Breast epithelium (tissue), 4 donors: Measurements from ENCODE around the gene SNPH. TPM values are rescaled to one million over a fixed set of nuclear protein-coding genes. Genes with fewer than 3 reads are reported as not detected.
A peak's percentile ranks its signal among the peaks of the same experiment; 100 is the strongest.

Source experiments
- DNase-seq, 2 donors: peaks; one replicate each; pipeline ENCODE4 v3.0.0-alpha.2; 2019; ENCODE audit warnings: low spot score in 2 of 2
- H3K27ac ChIP-seq, 2 donors: fragments of 200-600 bp; sonication (generic) in 1 of 2; one replicate each; pipeline ENCODE4 v1.5.1; 2016 to 2019; ENCODE audit warnings: mild to moderate bottlenecking in 1 of 2
- H3K27me3 ChIP-seq, 2 donors: fragments of 200-600 bp; sonication (generic) in 1 of 2; one replicate each; pipeline versions ENCODE4 v1.5.1 to v1.6.0; 2017 to 2019; ENCODE audit warnings: control low read depth in 1 of 2, mild to moderate bottlenecking in 1 of 2
- H3K36me3 ChIP-seq: fragments of 200-600 bp; one replicate; pipeline ENCODE4 v1.5.1; 2019
- H3K4me1 ChIP-seq, 2 donors: fragments of 200-600 bp; sonication (generic); one replicate each; pipeline ENCODE4 v1.5.1; 2016 to 2019; ENCODE audit warnings: control low read depth in 1 of 2
- H3K4me3 ChIP-seq, 3 donors: fragments of 200-600 bp; sonication (generic); 1 replicate in 2 of 3; 2 replicates in 1 of 3; pipeline ENCODE4 v1.5.1; 2016 to 2019; ENCODE audit warnings: mild to moderate bottlenecking in 3 of 3, moderate library complexity in 2 of 3
- H3K9me3 ChIP-seq, 2 donors: fragments of 200-600 bp; sonication (generic) in 1 of 2; one replicate each; pipeline ENCODE4 v1.5.1; 2016 to 2019; ENCODE audit warnings: control low read depth in 1 of 2
- POLR2A ChIP-seq: fragments of 450-650 bp; IDR thresholded peaks from one replicate; pipeline ENCODE4 v1.6.1; 2016; ENCODE audit warnings: antibody characterized with exemption, mild to moderate bottlenecking, moderate library complexity
- POLR2AphosphoS5 ChIP-seq, 3 donors: sonication (generic); formaldehyde crosslinking; IDR thresholded peaks; one replicate each; pipeline ENCODE4 v1.6.1; 2017; ENCODE audit warnings: antibody characterized with exemption in 3 of 3
- intact Hi-C: fragments of 100-400 bp; cut with DNase I; formaldehyde crosslinking; loops from one replicate; pipeline ENCODE4 v1.15.1; 2023; ENCODE audit warnings: low total_unique reads
- total RNA-seq, 3 donors: library from RNA; depleted of rRNA; stranded (reverse); fragments of >200 nt; gene quantifications; one replicate each; pipeline ENCODE4 v1.1.0, GENCODE V29; 2016
- TF ChIP-seq, protein P1 (sequence below), 3 donors: fragments of 450-650 bp; IDR thresholded peaks; one replicate each; pipeline ENCODE4 v1.5.1; 2016 to 2017; ENCODE audit warnings: antibody characterized with exemption in 3 of 3, mild to moderate bottlenecking in 3 of 3, moderate library complexity in 3 of 3

SNPH gene
- total RNA-seq, 3 donors from 2014 or later, result 2.3 to 4.0 (median 3.5) TPM

DNA sequence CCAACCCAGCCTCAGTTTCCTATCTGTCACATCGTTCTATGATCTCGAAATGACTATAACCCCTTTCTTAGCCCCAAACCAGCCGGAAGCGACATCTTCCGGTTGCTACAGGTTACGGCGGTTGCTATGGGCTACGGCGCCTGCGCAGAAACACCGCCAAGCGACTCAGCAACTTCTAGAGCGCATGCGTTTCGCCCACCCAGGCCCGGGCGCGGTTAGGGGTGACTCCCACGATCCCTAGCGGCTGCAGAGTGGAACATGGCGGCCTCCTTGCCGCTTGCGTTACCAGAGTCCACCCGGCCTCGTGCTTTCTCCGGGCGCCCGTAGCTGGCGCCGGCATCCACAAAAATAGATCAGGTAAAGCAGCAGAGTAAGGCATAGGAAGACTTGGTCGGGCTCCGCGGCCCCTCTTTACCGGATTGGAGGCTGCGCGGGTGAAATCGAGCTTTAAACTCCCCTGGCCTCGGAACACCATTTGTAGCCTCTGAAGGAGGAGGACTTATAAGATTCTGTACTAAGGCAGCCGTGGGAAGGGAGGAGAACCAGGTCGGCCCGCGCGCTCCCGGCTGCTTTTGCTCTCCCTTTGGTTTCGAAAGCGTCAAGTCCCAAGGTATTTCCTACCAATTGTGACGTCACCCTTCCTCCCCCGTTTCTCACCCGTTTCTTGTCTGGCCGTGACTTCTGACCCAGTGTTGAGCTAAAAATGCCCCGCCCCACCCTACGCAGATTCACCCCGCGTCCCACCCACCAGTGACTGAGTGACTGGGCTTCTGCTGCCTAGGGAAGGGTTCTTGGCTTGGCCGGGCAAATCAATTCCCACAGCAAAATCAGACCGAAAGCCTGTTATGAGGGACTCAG is 59.3 kb downstream of the SNPH start:
- no peaks in the 10 kb centered on the region for H3K9me3 ChIP-seq
- peaks cover 0 to 27% of the 10 kb centered on the region in 2 donors for H3K4me1 ChIP-seq
- H3K27ac ChIP-seq, result peak overlapping the region; percentile 98 to 99
- intact Hi-C loops, result loop anchor here (5.0 kb wide), 1 partner anchor 67 kb away; the partner anchor contains the start of gene FKBP1A
- no peaks in the 10 kb centered on the region for H3K27me3 ChIP-seq
- H3K36me3 ChIP-seq, result no peaks in the 10 kb centered on the region
- DNase-seq, result peak; percentile 93
- TF ChIP-seq POLR2A (peak; percentile 90), POLR2AphosphoS5 (IDR thresholded peaks at IDR 0.05) (peak; percentile 88 to 94 (median 89))
- TF ChIP-seq, protein P1, sequence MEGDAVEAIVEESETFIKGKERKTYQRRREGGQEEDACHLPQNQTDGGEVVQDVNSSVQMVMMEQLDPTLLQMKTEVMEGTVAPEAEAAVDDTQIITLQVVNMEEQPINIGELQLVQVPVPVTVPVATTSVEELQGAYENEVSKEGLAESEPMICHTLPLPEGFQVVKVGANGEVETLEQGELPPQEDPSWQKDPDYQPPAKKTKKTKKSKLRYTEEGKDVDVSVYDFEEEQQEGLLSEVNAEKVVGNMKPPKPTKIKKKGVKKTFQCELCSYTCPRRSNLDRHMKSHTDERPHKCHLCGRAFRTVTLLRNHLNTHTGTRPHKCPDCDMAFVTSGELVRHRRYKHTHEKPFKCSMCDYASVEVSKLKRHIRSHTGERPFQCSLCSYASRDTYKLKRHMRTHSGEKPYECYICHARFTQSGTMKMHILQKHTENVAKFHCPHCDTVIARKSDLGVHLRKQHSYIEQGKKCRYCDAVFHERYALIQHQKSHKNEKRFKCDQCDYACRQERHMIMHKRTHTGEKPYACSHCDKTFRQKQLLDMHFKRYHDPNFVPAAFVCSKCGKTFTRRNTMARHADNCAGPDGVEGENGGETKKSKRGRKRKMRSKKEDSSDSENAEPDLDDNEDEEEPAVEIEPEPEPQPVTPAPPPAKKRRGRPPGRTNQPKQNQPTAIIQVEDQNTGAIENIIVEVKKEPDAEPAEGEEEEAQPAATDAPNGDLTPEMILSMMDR (IDR thresholded peaks at IDR 0.05), result peak in 2 of 3 donors; percentile 59 to 63
- peak overlapping the region; percentile 76 to 88 (median 85) for H3K4me3 ChIP-seq

DNA sequence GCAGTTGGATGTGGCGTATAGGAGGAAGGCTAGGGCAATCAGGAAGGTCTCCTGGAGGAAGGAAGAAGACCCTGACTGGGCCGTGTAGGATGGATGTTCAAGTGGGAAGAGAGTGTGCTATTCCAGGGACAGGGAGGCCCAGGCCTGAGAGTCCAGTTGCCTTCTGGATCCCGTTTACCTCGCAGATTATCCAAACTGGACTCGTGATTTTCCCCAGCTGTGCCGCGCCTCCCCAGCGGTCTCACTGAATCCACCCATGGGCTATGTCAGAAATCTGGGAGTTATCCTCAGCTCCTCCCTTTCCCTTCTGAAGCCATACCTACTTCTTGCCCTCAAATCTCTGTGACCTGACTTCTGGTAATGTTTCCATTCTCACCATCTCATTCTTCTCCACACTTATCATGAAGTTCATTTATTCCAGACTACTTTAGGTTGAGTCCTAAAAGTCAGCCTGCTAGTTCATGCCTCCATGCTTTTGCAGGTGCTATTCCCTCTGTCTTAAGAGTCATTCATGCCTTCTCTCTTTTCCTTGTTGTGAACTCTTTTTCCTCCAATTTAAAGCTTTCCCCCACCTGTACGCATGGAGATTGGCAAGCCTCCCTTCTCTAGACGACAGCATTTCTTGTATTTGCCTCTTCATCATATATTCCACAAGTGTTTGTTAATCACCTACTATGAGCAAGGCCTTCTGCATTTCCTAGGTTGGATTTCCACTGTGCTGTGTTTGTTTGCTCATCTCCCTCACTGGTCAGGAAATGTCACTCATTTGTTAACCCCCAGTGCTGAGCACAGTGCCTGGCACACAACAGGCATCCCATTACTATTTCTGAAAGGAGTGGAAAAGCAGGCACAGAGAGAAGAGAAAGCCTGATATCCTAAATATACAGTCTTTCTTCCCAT is 60.2 kb downstream of the SNPH start:
- intact Hi-C loops, result loop anchor here (5.0 kb wide), 1 partner anchor 66 kb away; the partner anchor contains the start of gene FKBP1A
- Histone ChIP-seq H3K4me3 (peak overlapping the region; percentile 76 to 88 (median 85)), H3K36me3 (no peaks in the 10 kb centered on the region), H3K27ac (peak overlapping the region; percentile 98 to 99), H3K27me3 (no peaks in the 10 kb centered on the region), H3K9me3 (no peaks in the 10 kb centered on the region), H3K4me1 (peaks cover 0 to 27% of the 10 kb centered on the region in 2 donors)
- TF ChIP-seq POLR2A (no peak), POLR2AphosphoS5 (IDR thresholded peaks at IDR 0.05) (no peak)
- TF ChIP-seq, protein P1 (IDR thresholded peaks at IDR 0.05), result no peak
- peak in 1 of 2 donors; percentile 4 for DNase-seq

DNA sequence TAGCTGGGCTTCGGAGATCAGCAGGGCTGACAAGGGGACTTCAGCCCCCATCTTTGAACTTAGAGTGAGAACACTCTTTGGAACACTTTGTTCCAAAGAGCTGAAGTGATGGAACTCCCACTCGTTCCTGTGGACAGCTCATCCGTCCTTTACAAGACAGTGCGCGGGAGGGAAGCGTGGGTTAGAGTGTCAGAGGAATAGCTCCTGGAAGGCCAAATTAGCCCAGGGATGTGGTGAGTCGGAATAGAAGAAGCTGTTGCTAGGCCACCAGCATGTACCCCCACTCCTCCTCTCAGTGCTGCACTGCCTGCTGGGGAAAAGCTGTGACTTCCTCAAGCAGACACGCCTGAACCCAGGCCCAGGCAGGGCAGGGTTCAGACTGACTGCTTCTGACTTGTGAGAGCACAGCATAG is 61.2 kb downstream of the SNPH start:
- H3K4me1 ChIP-seq, result peaks cover 0 to 27% of the 10 kb centered on the region in 2 donors
- no peak overlapping the region for H3K4me3 ChIP-seq
- no peaks in the 10 kb centered on the region for H3K9me3 ChIP-seq
- no peaks in the 10 kb centered on the region for H3K27me3 ChIP-seq
- TF ChIP-seq, protein P1 (IDR thresholded peaks at IDR 0.05), result no peak
- TF ChIP-seq POLR2AphosphoS5 (IDR thresholded peaks at IDR 0.05) (no peak), POLR2A (no peak)
- intact Hi-C loops, result loop anchor here (5.0 kb wide), 1 partner anchor 65 kb away; the partner anchor contains the start of gene FKBP1A
- peak in 1 of 2 donors; percentile 18 for DNase-seq
- H3K27ac ChIP-seq, result peak overlapping the region; percentile 98 to 99
- H3K36me3 ChIP-seq, result no peaks in the 10 kb centered on the region

DNA sequence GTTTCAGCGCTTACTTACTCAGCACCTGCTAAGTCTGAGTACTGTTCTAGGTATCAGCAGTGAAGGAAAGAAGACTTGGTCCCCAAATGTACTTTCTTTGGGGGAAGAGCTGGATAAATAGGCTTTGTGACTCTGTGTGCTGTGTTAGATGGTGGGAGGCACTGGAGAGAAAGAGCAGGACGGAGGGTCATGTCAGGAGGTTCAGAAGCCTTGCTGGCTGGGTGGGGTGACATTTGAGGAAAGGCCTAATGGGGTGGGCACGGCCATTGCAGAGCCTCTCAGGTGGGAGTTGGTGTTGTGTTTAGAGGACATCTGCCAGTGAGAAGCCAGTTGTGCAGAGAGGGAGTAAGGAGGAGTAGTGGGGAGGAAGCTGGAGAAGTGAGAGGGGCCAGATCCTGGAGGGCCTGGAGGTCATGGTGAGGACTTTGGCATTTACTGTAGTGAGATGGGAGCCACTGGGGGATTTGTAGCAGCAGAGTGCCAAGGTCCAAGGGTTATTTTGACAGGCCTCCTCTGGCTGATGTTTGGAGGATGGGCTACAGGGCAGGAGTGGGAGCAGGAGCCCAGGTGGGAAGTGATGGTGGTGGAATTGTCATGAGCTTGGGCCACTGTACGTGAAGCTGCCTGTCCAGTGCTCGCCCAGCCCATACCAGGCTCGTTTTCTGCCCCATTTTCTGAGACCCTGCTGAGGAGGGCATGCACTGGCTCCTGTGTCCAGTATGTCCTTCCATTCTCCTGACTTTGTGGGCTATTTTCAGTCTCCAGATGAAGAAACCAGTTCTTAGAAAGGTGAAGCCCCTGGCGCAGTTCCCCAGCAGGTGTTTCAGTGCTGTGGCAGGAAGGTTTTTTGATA is 62.0 kb downstream of the SNPH start:
- H3K27me3 ChIP-seq, result no peaks in the 10 kb centered on the region
- TF ChIP-seq, protein P1 (IDR thresholded peaks at IDR 0.05), result no peak
- TF ChIP-seq POLR2AphosphoS5 (IDR thresholded peaks at IDR 0.05), result no peak
- TF ChIP-seq POLR2A, result no peak
- intact Hi-C loops, result loop anchor here (5.0 kb wide), 1 partner anchor 64 kb away; the partner anchor contains the start of gene FKBP1A
- no peaks in the 10 kb centered on the region for H3K36me3 ChIP-seq
- peak in 1 of 2 donors; percentile 17 for DNase-seq
- no peaks in the 10 kb centered on the region for H3K9me3 ChIP-seq
- H3K4me3 ChIP-seq, result peak overlapping the region in 2 of 3 donors; percentile 13 to 35
- peak overlapping the region; percentile 98 to 99 for H3K27ac ChIP-seq
- H3K4me1 ChIP-seq, result peaks cover 0 to 27% of the 10 kb centered on the region in 2 donors
